HG02623 (cell line): ENCODE measurements around the gene UBE2QL1.
A peak's percentile ranks its signal among the peaks of the same experiment; 100 is the strongest.
"Not testable (repeated sequence)": the region's sequence is repeated elsewhere in the genome, so short reads cannot be mapped to it uniquely, and the experiment has no call there.

Source experiments
- ATAC-seq: cut with Tn5 transposase; IDR thresholded peaks from one replicate; pipeline ENCODE4 v1.9.1; 2021; ENCODE audit warnings: moderate library complexity; ENCODE audit not compliant: unreplicated experiment

The UBE2QL1 gene

DNA sequence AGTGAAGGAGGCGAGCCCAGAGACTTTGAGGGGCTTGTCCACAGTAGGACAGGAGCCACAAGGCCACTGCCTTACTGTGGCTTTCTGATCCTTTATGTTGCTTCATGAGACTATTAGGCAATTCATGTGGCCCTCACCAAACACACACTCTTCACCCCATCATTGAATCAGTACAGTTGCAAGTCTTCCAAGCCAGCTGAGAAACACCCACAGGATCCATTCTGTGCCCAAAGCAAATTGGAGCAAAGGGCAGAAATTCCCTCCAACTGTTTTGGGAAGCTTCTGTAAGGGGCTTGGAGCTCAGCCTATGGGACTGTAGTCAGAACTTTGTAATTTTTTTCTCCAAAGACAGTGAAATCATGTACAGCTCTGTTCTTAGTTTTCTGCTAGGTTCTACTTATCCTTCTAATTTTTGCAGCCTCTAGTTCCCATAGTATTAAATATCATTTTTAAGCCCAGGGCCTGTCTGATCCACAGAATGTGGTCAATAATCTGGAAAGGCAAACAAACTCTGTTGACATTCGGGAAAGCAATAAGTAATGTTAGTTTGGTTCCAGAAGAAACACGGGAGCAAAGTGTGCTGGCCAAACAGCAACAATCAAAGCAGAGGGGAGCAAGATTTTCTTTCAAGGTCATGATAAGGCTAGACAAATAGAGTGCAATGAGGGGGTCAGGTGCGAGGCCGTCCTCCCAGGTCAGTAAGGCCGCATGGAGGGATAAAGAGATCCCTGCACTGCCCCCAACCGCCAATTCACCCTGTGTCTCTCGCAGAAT is 47.0 kb downstream of the UBE2QL1 start:
- ATAC-seq, result no peak

DNA sequence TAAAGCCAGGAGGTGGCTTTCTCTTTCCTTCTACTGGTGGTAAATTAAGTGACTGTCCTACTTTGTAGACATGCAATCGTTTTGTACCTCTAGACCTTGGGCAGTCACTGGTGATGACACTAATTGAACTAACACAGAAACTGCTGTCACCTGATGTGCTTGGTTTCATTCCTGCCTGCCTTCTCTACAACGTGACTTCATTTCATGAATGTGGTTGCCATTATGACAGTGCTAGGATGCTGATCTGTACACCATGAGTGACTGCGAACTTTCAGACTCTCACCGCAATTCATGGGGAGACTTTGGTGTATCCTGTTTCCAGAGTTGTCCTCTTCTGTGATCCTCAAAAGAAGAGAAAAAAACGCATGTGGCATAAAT is 47.5 kb downstream of the UBE2QL1 start:
- ATAC-seq, result peak; percentile 89

DNA sequence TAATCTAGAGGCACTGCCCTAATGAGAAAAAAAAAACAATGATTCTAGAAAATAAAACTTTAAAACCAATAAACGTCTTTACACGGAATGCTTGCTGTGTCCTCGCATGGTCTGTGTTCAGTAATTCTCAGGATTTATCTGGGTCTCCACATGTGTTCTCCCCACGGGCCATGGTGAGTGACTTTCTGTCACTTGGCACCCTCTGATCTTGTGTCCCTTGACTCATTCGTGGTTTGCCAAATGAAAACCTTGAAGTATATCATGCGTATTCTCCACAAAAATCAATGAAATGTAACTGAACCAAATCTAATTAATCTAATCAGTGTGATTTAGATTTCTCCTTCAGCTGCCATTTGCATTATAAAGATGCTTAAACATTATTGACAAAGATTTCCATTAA is 48.0 kb downstream of the UBE2QL1 start:
- no peak for ATAC-seq

DNA sequence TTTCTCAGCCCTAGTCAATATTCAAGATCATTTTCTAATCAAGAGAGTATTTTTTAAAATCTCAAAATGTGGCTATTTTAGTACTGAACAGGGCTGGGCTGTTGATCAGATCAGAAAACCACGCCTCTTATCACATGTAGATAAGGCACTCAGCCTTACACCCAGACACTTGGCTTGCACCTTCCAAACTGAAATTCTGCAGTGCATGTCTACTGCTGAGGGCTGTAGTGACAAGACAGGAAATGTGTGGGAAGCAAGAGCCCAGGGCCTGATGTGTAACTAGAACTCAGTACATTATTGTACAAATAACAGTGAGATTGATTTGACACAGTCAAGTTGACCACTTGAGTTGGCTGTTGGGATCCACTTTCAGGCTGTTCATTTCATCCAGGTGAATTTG is 48.6 kb downstream of the UBE2QL1 start:
- ATAC-seq, result no peak

DNA sequence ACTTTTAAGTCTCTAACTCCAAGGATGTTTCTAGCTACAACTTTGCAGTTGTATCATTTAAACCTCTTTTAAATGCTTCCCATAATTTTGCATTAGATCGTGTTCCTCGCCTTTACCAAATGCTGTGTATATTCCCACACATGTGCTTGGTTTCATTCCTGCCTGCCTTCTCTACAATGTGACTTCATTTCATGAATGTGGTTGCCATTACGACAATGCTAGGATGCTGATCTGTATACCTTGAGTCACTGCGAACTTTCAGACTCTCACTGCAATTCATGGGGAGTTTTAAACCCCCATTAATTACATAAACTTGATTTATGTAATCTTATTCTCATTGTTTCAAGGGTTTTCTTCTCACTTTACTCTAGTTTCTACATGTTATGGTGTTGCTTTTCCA is 50.3 kb downstream of the UBE2QL1 start:
- no peak for ATAC-seq

DNA sequence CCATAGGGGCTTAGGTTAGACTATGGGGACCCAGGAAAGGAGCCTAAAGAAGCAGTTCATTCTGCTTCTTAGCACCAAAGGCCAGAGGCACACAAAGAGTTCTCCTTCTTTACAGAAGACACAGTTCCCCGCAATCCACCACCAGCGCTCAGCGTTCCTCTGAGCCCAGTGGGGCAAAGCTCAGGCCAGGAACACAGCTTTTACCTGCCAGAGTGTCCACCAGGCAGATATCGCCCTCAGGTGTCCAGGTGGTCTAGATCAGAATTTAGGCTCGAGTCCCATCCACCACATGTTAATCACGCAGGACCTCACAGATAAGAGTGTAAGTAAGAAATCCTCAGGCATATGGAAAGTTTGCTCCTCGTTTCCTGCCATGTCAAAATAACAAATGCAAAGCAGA is 53.0 kb downstream of the UBE2QL1 start:
- ATAC-seq, result no peak

DNA sequence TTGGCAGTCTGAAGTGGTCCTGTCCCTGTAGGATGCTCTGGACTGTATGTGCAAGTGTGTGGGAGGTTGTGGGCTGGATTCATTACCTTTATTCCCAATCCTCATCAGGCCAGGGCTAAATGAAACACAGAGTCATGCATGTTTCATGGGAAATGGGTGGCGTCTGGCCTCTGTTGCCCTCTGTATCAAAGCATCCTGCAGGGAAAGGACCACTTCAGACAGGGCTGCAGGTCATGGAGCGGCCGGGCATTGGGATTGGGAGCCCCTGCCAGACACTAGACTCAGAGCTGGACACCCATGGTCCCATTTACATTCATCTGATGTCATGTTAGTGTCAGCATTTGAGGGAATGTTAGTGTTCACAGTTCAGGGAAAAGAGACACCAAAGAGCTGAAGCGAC is 53.8 kb downstream of the UBE2QL1 start:
- no peak for ATAC-seq

DNA sequence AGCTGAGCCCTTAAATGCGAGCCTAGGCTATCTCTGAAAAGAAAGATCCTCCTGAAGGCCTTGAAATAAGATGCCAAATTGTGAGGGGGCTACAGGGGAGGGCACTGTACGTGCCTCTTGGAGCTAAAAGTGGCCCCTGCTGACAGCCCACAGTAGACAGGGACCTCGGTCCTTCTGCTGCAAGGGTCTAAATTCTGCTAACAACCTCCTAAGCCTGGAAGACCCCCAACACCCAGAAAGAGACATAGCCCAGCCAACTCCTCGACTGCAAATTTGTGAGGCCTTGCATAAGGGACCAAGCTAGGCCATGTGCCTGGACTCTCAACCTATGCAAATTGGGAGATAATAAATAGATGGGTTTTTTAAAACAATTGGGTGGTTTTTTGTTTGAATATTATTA is 54.7 kb downstream of the UBE2QL1 start:
- ATAC-seq, result no peak

DNA sequence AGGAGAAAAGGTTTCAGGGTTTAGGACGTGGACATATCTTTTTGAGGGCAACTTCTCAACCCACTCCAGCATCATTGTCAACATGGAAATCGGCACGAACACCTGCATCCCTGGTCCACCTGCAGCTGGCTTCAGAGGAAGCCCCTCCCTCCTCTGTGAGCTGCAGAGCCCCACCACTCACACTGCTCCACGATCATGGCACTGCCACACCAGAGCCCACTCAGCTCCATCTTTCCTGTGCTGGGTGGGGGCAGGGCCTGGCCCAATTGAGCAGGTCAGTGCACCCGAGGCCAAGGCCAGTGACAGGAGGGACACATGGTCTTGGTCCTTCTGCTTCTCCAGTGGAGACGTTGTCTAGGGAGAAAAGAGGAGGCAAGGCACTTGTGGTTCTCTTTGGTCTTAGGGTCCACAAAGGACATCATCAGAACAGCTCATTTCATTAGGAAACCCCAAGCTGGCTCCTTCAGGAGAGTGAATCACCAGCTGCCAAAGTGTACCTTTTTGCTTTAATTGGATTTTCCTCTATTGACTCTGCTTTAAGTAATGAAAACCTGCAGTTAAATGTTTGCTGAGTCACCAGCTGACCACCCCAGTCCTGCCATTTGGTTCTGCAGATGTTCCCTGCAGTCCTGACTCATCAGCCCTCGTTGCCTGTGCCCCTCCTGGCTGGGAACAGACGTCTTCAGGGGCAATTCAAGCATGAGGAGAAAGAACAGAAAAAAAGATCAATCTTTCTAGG is 56.2 kb downstream of the UBE2QL1 start:
- ATAC-seq, result no peak

DNA sequence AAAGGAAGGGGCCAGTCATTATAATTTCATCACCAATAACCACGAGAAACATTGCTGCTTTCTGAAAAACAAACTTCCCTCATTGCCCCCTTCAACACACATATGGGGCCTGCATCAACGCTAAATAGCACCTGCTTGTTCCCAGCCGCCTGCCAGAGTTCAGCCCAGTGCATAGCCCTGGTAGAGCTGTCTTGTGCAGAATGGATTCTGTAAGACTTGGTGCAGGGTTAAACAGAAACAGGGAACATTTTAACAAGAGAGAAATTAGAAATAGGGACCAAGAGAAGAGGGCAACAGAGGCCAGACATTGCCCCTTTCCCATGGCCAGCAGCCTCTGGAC is 56.7 kb downstream of the UBE2QL1 start:
- ATAC-seq, result no peak

DNA sequence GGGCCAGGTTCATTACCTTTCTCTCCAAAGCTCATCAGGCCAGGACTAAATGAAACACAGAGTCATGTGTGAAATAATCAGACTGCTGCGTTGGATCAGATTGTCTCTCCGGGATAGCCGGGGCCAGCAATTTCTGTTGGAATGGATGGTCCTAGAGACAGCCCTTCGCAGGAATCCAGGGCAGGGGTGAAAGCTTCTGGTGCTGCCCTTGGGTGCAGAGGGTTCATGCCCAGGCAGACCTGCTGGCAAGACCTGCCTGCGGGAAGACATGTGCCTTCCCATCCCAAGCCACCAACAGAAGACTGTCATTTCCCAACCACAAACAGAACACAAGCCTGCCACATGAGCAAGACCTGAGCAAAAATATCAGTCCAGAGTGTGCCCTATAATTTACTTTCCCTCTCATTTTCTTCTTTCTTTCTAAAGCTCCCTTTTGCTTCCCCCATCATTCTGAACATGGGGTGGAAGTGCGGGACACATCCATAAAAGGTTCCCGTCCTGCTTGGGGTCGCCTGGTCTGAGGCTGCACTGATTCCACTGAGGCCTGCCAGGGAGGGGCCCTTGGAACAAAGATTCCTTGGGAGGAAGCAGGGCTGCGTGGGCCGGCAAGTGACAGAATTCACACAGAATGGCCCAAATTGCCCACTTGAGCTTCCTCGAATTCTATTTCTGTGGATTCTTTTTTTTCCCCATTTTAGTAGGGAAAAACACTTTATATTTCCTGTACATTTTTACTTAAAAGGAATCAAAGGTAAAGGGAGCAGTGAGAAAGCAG is 57.3 kb downstream of the UBE2QL1 start:
- no peak for ATAC-seq

DNA sequence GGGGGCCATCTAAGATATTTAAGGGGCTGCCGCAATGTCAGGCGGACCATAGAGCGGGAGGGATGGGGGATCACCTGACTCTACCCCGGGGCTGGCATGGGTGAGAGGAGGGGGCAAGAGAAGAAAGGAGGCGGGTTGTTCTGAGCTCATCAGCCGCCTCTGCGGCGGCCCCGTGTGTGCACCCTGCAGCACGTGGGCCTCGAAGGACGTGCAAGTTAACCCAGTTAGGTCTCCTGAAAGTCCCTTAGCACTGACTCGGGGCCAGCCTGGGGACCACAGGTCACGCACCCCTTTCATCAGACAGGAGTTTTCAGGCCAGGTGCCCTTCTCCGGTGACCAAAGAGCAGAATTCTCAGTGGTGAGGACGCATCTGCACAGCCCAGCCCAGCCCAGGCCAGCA is 58.0 kb downstream of the UBE2QL1 start:
- ATAC-seq, result no peak

DNA sequence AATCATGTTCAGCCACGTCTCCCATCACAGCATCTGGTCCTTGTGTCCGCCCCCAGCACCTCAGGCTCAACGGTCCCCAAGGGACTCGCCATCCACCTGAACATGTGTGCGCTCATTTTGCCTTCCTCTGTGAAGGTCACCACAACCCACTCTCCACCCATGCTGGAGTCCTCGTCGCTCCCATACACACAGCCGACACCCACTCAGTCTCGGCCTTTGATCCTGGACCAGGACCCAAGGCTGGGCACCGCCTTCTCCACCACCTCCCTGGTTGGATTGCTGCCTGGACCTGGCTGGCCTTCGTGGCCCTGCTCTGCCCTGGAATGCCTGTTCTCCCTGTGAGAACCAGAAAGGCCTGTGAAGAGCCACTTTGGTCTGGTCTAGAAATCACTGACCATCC is 60.3 kb downstream of the UBE2QL1 start:
- ATAC-seq, result no peak

DNA sequence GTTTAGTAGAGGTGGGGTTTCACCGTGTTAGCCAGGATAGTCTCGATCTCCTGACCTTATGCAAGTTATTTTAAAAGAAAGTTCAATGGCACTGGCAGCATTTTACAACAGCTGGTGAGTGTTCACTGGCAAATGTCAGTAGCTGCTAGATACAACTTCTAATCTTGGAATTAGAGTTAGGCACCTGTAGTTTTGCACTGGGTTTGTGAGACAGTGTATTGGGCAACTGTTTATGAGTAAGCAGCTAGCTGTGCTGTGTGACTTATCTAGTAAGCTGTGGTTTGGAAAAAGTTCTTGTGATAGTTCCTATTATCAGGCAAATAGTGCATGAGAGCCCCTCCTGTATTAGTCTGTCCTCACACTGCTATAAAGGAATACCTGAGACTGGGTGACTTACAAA is 61.5 kb downstream of the UBE2QL1 start:
- ATAC-seq, result no peak

DNA sequence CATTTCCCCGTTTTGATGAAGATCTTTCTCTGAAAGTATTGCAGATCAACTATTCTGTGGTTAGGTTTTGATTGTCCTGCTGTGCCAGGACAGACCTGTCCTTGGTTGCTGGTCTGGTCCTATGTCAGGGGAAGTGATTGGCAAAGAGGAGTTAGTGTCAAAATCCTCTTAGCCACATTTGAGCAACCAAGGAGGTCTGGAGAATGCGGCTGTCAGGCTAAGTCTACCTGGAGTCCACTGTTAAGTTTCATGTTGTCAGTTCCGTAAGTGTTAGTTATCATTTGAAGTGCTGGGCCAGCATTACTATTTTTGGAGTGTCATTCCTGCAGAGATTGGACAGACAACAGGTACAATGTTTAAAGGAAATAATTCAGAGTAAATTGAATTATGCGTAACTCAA is 62.3 kb downstream of the UBE2QL1 start:
- no peak for ATAC-seq

DNA sequence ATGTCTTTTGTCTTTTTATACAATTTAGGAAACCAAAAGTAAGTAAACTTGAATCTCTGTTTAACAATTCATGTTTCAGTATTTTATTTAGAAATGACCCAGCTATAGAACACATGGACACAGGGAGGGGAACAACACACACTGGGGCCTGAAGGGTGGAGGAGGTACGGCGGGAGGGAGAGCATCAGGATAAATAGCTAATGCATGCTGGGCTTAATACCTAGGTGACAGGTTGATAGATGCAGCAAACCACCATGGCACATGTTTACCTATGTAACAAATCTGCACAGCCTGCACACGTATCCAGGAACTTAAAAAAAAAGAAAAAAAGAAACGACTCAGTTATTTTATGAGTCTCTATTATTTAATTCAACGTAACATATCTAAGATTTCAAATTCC is 67.2 kb downstream of the UBE2QL1 start:
- not testable (repeated sequence) for ATAC-seq

DNA sequence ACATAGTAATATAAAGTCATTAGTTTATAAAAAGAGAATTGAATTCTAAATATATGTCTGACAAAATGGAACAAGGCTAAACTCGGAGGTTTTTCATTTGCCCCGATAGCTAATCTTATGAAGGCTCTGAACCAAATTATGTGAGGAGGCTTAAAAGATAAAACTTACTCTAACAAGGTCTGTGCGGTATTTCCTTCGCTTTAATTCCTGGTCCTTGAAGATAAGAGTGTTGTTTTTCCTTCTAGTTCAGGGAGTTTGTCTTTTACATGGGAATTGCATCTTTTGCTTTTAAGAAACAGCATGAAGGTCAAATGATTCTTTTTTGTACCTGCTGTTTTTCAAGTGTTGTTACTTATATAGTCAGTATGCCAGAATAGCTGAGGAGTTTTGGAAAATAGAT is 68.2 kb downstream of the UBE2QL1 start:
- no peak for ATAC-seq

DNA sequence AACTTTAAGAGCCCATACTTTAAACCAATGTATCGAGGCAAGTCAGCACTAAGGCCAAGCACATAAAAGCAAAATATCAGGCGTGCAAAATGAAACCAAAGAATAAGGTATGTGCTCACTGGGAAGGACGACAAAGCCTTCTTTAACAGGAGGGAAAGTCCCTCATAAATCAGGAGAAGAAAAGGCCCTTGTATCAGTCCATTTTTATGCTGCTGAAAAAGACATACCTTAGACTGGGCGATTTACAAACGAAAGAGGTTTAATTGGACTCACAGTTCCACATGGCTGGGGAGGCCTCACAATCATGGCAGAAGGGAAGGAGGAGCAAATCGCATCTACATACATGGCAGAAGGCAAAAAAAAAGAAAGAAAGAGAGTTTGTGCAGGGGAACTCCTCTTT is 68.9 kb downstream of the UBE2QL1 start:
- no peak for ATAC-seq

DNA sequence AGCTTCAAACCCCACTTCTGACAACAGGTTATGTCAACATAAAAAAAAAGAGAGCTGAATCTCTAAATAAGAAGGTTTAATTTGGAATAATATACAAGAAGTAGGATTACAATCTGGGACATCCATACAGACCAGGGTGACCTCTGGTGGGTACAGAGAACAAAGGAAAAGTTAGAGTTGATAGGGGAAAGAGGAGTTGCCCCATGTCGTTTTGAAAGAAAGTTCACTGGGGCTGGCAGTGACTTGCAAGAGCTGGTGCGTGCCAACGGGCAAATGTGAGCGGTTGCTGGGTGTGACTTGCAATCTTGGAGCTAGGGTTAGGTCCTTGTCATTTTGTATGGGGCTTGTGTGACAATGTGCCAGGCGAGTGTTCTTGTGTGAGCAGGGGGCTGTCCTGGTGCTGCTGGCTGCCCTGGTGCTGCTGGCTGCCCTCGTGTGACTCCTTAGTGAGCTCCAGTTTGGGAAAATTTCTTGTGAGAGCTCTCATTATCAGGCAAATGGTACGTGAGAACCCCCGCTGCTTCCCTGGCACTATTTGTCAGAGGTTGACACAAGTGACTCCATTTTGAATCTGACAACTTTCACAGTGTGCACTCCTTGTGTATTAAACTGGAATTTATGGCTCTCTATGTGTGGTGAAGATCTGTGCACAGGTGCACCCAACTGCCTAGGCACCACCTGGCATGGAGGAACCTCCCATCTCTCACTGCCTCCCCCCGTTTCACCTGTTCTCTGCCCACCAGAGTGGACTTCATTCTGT is 69.8 kb downstream of the UBE2QL1 start:
- ATAC-seq, result no peak

DNA sequence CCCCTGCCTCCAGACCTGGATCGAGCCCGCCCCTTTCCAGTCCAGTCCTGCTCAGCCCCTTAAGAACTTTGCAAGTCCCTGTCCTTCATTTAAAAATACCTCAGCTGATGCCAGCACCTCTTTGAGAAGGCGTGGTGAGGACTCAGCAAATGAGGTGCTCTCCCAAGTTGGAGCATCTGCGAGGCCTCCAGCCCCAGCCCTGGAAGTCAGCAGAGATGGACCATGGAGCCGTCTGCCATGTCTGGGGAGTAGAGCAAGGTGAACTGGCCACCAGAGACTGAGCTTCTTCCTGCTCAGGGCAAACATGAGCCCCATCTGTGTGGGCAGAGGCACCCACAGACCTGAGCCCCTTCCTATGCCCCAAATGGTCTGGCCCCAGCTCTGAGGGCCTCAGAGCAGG is 71.5 kb downstream of the UBE2QL1 start:
- no peak for ATAC-seq

DNA sequence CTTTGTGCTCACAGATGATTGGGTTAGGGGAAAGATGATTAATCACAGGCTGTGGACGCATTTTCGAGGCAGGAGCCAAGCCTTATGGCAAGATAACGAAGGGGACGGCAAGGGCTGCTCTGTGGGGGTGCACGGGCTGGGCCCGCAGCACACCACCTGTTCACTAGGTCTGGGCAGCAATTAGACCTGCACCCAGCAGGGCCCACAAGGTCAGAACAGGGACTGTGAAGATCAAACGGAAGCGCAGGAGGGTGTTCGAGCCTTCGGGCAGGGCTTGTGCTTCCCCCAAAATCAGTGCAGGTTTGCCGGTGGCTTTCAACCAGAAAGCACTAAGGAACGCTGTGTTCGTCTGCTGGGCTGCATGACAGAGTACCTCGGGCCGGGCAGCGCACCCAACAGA is 73.7 kb downstream of the UBE2QL1 start:
- no peak for ATAC-seq
